HepG2 (cell line): Measurements from ENCODE around the gene TMED6. TPM values are rescaled to one million over a fixed set of nuclear protein-coding genes. Genes with fewer than 3 reads are reported as not detected.

Source experiments
- ATF1 ChIP-seq: IDR thresholded peaks from 2 replicates; pipeline ENCODE4 v1.6.1; 2016; ENCODE audit warnings: mild to moderate bottlenecking, control low read depth
- ELK4 ChIP-seq: sonication (generic); formaldehyde crosslinking; IDR thresholded peaks from 2 replicates; pipeline ENCODE4 v1.9.0; 2021; ENCODE audit warnings: missing genetic modification reagents, borderline replicate concordance
- FLYWCH1 ChIP-seq: sonication (generic); formaldehyde crosslinking; IDR thresholded peaks from 2 replicates; pipeline ENCODE4 v1.8.1; 2023; ENCODE audit warnings: mild to moderate bottlenecking, missing genetic modification reagents
- FUBP1 ChIP-seq: sonication (generic); formaldehyde crosslinking; IDR thresholded peaks from 2 replicates; pipeline ENCODE4 v1.5.1; 2020; ENCODE audit warnings: missing genetic modification reagents, mild to moderate bottlenecking, borderline replicate concordance
- MNT ChIP-seq: fragments of 450-650 bp; IDR thresholded peaks from 2 replicates; pipeline ENCODE4 v1.6.1; 2016
- NBN ChIP-seq: fragments of 450-650 bp; conservative IDR thresholded peaks from 2 replicates; pipeline ENCODE4 v1.6.1; 2017
- NCOA2 ChIP-seq: sonication (generic); formaldehyde crosslinking; IDR thresholded peaks from 2 replicates; pipeline ENCODE4 v1.8.0; 2022; ENCODE audit warnings: inconsistent platforms
- NR2C2 ChIP-seq: sonication (generic); formaldehyde crosslinking; IDR thresholded peaks from 2 replicates; pipeline ENCODE4 v1.4.0; 2020; ENCODE audit warnings: missing genetic modification reagents, mild to moderate bottlenecking, moderate library complexity, borderline replicate concordance
- PATZ1 ChIP-seq: sonication (generic); formaldehyde crosslinking; IDR thresholded peaks from 2 replicates; pipeline ENCODE4 v1.4.0; 2020; ENCODE audit warnings: missing genetic modification reagents
- POLR2AphosphoS2 ChIP-seq: IDR thresholded peaks from 2 replicates; pipeline ENCODE4 v1.6.1; 2011; ENCODE audit warnings: low read depth, low read length, improper control_type of control experiment
- PRMT3 ChIP-seq: sonication (generic); formaldehyde crosslinking; IDR thresholded peaks from 2 replicates; pipeline ENCODE4 v1.8.1; 2022; ENCODE audit warnings: low read depth, mild to moderate bottlenecking, moderate library complexity, missing genetic modification reagents, borderline replicate concordance
- SOX5 ChIP-seq: IDR thresholded peaks from 2 replicates; pipeline ENCODE4 v1.6.1; 2016; ENCODE audit warnings: borderline replicate concordance
- SP5 ChIP-seq: IDR thresholded peaks from 2 replicates; pipeline ENCODE4 v1.6.1; 2016; ENCODE audit warnings: low read depth, borderline replicate concordance
- ZNF562 ChIP-seq: sonication (generic); formaldehyde crosslinking; IDR thresholded peaks from 2 replicates; pipeline ENCODE4 v1.8.0; 2022; ENCODE audit warnings: missing genetic modification reagents, borderline replicate concordance
- ZNF598 ChIP-seq: sonication (generic); formaldehyde crosslinking; IDR thresholded peaks from 2 replicates; pipeline ENCODE4 v1.5.1; 2020; ENCODE audit warnings: mild to moderate bottlenecking, missing genetic modification reagents, borderline replicate concordance
- ZNF652 ChIP-seq: IDR thresholded peaks from 2 replicates; pipeline ENCODE4 v1.6.1; 2016; ENCODE audit warnings: low read depth, borderline replicate concordance
- ZNF839 ChIP-seq: sonication (generic); formaldehyde crosslinking; IDR thresholded peaks from 2 replicates; pipeline ENCODE4 v1.4.0; 2020; ENCODE audit warnings: missing genetic modification reagents, mild to moderate bottlenecking, borderline replicate concordance
- polyA plus RNA-seq, 8 experiments: library from polyadenylated mRNA; depleted of rRNA in 3 of 8; stranded (reverse) in 7 of 8; unstranded in 1 of 8; fragments of >200 nt; fragmentation: Illumina TruSeq in 4 of 8; extraction: Trizol in 4 of 8; gene quantifications; 2 replicates each; pipeline versions ENCODE4 v1.2.1 to v1.2.3, GENCODE V29; 2011 to 2016; ENCODE audit warnings: low read depth in 4 of 8, missing spikeins in 1 of 8, mixed read lengths in 1 of 8; ENCODE audit not compliant: insufficient read depth in 1 of 8
- total RNA-seq, 5 experiments: library from RNA; depleted of rRNA; stranded (reverse); fragments of >200 nt; fragmentation: Illumina TruSeq; extraction: Trizol; gene quantifications; 2 replicates each; pipeline ENCODE4 v1.2.3, GENCODE V29; 2016; ENCODE audit warnings: low read depth in 1 of 5

The TMED6 gene
- total and polyA plus RNA-seq, 2 of the 13 experiments (the other 11 are each of a cell fraction or from before 2014, with no cell fraction given), result 9.8 to 14.4 TPM

- TF ChIP-seq NBN (no peak), POLR2AphosphoS2 (no peak), SP5 (CRISPR knock-in tag) (no peak; the same call in 1 of the 2 replicates), ZNF562 (no peak), PRMT3 (no peak), SOX5 (CRISPR knock-in tag) (peak; percentile 43; the same call in 1 of the 2 replicates), NR2C2 (CRISPR knock-in tag) (no peak; the same call in 1 of the 2 replicates), FUBP1 (no peak), FLYWCH1 (CRISPR knock-in tag) (no peak), MNT (peak; percentile 85), ZNF652 (CRISPR knock-in tag) (peak; percentile 83), ELK4 (no peak), ZNF598 (CRISPR knock-in tag) (peak; percentile 46; the same call in 1 of the 2 replicates), ATF1 (CRISPR knock-in tag) (no peak), PATZ1 (CRISPR knock-in tag) (0 out of 2 replicates have a peak, but pooled peaks have one; percentile 1), NCOA2 (no peak; the same call in 1 of the 2 replicates), ZNF839 (CRISPR knock-in tag) (no peak)
Observed at GRCh38 chr16:69326172-69326873, 25.3 kb downstream of the TMED6 start (continued).
